Measurements from ENCODE around the gene SYTL3.

Gene SYTL3

DNA sequence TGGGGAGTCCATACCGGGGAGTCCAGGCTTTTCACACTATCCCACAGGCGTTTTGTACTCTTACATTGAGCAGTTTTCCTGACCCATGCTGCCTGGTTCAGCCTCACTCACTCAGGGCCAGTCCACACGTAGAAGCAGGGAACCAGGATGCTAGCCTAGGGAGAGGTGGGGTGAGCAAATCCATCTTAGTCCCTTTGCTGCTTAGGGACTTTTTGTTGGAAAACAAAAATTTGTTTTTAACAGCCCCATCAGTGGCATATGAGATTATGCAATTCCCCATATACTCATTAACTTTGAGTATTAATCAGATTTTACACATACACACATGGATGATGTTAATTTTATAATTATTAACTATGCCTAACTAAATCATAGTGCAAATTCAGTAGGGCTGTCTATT, 85.2 kb downstream of the SYTL3 start:
- no peak for DNase-seq

DNA sequence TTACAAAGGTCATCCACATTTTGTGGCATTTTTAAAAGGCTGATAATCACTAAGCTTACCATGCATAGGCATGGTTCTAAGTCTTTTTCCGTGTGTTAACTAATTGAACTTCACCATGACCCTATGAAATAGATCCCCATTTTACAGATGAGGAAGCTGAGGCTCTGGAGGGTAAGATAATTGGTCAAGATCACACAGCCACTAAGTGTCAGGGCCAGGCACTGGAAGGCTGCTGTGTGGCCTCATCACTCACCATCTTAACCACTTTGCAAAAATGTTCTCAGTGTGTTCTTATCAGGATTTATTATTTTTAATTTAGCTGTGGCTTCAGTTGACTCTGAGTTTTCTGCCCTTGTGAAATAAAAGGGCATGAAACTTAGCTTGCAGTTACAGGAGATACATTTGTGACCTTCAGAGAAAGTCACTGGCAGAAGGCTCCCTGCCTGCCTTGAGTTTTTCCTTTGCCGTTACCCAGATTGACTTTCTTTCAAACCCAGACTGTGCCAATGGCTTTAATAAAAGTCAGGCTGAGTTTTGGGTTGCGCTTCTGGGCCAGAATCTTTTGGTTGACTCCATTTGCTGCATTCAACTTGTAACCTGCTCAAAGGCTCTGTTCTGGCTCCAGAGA, 87.3 kb downstream of the SYTL3 start:
- DNase-seq: no peak

DNA sequence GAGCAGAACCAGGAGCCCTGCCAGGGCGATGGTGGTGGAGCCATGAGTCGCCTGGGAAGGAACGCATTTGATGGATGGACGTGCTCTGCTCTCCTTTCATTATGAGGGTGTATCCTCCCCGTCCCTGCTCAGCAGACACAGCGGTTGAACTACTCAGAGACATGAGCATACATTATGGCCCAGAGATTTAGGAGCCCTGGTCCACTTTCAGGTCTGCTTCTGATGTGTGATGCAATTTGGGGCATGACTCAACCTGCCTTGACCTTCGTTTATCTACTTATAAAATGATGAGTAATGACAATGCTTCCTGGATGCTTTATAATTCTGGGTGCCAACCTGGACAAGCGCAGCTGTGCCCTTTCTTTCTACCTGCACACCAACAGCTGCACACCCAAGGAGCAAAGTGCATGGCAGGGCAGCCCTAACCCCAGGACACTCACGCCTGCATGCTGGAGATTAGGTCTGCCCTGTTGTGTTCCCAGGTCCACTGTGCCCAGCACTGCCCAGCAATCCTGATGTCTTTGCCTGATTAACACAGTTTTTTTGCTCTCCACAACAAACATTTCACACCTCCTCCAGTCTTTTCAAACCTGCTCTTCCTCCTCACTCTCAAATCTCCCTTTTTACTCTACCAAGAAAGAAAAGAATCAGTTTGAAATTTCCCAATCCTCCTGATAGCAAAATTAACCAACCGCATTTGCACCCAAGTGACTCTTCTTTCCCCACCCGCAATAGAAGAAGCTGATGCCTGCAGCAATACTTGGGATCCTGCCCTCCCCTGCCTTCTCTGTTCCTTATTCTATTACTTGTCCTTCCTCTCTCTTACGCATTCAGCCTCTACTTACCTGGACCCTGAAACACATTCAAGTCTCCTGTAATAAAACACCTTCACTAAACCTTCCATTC, 88.1 kb downstream of the SYTL3 start:
- DNase-seq: no peak

DNA sequence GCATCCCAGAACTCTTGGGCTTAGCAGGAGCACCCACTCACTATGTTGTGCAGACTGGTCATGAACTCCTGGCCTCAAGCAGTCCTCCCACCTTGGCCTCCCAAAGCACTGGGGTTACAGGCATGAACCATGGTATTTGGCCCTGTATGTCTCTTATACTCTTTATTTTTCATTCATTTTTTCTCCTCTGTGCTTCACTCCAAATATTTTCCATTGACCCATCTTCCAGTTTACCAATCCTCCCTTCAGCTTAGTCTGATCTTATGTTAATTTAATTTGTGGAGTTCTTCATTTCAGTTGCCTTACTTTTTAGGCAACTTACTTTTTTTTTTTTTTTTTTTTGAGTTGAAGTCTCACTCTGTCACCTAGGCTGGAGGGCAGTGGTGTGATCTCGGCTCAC, 89.8 kb downstream of the SYTL3 start:
- no peak for DNase-seq

DNA sequence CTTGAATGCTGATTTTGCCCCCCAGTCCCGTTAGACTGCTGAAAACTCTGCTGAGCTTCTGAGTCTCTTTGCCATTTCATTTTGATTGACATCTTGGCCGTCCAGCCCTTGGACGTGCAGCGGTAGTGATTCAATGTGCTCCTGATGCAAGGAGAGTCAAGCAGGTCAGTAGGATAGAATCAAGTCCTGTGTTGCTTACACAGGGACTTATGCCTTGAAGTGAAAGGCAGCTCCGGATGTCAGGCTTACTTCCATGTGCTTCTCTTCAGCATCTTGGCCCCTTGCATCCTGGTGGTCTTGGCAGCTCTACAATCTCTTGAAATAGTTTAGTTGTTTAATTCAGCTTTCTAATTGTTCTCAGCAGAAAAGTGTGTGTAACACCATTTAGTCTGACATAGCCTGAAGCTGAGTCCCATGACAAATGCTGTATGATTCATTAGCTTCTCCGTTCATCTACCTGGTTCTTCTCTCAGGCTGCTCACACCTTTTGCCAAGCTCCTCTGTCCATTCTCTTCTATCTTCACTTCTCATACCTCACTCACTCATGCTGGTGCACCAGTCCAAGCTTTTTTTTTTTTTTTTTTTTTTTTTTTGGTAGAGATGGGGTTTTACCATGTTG, 93.3 kb downstream of the SYTL3 start:
- no peak for DNase-seq

DNA sequence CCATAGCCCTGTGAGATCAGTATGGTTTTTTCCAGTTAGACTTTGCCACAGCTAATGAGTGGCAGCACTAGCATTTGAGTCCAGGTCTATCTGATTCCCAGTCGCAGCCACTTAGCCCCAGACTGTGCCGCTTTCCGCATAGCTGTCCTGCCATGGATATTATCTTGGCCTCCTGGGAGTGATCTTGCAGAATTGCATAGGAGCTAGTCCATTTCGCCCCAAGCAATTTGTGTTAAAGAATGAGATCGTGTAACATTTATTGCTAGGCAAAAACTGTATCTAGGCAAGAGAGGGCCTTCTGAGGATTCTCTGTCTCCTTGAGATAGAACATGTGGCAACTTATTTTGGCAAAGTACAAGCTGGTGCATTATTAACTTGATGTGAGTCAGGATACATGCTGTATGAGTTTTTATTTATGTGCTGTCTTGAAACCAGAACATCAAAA, 95.2 kb downstream of the SYTL3 start:
- DNase-seq: no peak

DNA sequence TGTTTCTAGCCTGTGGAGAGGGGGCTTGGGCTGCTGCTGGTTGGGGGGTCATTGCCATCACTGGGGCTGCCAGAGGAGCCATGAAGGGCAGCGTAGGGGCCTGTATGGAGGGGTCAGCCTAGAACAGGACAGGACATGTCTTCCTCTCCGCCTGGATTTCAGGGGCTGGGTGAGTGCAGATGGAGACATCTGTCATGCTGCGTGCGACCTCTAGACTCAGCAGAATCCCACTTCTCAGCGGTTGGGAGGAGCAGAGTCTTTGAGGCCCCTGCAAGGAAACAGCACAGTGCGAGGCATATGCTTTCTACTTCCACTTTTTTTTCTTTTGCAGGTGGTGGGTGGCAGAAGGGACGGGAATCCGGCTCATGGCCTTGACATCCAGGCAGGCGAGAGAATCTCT, 101.4 kb downstream of the SYTL3 start:
- DNase-seq: no peak

DNA sequence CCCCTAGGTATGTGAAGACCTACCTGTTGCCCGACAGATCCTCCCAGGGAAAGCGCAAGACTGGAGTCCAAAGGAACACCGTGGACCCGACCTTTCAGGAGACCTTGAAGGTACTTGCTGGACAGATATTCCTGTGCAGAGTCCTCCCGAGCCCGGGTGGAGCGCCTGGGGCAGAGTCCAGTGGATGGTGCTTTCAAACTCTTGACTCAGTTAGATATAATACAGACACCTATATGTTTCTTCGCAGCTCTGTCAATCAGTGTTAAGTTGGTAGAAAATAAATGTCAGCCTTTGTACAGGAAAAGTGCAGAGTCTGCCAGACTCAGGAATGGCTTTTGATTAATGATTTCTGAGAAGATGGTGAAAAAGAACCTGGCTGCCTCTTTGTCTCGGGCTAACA, 102.1 kb downstream of the SYTL3 start:
- no peak for DNase-seq

DNA sequence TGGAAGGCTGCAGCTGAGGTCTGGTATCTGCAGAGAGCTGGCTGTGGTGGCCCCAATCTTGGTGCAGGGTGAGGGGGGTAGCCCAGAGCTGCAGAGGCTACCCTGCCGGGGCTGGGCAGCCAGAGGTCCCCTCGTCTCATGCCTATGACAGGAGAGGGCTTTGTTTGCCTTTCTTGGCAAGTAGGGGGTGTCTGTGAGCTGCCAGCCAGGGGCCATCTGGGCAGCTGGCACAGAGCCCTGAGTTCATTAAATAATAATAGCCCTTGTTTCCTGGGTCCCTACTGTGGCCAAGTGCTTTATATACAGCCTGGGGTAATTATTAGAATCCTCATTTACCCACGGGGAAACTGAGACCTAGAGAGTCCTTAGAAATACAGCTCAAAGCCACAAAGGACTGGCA, 102.8 kb downstream of the SYTL3 start:
- DNase-seq: no peak

DNA sequence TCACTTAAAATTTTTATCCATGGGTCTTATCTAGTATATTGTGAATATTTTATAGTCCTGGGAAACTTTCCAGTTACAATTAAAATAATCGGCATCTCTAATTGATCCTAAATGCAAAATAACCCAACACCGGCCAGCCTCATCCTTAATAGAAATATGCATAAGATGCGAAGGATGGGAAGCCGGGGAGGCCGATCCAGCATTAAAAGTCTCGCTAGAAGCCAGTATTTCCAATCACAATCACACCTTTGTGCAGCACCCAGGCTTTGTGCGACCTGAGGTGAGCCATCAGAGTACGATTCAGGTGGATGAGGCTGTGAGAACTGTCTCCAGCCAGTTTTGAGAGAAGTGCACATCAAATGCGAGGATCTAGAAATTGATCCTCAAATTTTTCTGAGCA, 104.0 kb downstream of the SYTL3 start:
- DNase-seq: no peak

DNA sequence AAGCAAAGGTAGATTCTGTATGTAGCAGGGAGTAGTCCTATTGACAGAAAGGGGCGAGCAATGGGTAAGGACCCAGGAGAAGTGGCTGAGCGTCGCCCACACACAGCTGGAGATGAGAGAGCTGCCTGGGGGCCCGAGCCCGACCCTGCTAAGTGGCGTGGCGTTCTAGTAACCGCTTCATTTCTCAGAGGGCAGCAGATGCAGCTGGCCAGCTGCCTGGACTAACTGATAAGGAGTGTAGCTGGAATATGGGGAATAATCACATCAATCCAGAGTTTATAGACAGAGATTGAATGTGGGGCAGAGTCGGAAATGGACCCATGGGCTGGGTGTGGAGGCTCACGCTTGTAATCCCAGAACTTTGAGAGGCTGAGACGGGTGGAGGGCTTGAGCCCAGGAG, 104.9 kb downstream of the SYTL3 start:
- DNase-seq: no peak

DNA sequence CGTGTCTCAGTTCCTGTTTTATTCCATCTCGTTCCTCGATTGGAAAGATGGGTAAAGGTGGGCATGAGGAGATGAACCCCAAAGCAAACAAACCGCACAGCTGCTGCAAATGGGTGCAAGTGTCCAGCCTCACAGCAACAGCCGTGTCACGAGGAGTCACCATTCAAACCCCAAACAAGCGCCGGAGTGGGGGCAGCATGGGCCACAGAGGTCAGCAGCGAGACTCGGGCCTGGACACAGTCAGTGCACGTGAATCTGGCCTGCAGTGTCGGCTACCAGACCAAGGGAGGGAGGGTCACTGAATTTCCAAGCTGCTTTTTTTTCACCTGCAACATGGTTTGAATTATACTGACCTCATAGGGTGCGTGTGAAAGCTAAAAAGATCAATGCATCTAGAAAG, 105.8 kb downstream of the SYTL3 start:
- no peak for DNase-seq

DNA sequence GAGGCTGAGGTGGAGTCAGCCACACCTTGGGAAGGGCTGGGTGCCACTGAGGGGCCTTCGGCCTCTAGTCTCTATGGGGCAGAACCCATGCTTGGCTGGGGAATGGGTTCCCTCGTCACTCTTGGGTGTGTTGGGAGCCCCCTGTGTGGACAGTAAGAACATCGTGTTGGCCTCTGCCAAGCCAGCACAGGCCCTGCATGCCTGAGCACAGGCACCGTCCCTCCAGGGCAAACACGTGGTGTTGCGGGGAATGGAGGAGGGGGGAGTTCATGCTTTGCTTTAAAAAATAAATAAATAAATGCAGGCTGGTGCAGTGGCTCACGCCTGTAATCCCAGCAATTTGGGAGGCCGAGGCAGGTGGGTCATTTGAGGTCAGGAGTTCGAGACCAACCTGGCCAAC, 106.3 kb downstream of the SYTL3 start:
- DNase-seq: no peak

DNA sequence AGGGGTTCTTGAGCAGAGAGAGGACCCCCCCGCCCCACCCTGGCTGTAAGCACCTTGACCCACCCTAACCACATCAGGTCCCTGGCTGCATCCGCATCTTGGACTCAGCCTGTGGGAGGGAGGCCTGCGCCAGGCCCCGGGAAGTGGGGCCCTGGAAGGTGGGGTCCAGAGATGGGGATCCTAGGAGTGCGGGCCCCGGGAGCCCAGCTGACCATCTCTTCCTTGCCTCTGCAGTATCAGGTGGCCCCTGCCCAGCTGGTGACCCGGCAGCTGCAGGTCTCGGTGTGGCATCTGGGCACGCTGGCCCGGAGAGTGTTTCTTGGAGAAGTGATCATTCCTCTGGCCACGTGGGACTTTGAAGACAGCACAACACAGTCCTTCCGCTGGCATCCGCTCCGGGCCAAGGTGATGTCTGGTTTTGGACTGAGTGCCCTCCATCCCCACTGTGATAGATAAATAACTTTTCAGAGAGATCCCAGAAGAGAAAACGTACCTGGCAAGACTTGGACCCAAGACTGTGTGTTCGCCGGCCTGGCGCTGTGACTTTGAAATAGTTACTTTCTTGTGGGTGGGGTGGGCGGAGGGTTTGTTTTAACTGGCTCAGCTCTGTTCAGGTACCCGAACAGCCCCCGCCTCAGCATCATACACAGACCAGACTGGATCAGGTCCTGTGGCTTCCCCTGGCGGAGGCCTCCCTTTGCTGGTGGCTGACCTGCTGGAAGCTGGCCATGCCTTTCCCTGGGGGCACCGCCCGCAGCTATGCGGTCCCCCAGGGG, 107.3 kb downstream of the SYTL3 start:
- DNase-seq: no peak

DNA sequence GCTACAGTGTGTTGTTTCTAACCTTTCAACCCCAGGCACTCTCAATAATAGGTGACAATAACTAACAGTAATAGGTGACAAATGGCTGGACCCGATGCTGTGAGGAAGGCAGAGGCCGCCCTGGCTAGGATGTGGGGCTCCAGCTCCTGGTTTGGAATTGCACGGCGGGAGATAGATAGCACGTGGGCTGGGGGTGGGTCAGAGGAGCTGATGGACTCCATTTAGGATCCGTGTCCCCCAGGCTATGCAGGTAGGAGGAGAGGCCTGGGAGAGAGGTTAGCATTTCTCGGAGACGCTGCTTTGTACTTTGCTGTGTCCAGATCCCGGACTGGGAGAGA, 107.9 kb downstream of the SYTL3 start:
- no peak for DNase-seq

DNA sequence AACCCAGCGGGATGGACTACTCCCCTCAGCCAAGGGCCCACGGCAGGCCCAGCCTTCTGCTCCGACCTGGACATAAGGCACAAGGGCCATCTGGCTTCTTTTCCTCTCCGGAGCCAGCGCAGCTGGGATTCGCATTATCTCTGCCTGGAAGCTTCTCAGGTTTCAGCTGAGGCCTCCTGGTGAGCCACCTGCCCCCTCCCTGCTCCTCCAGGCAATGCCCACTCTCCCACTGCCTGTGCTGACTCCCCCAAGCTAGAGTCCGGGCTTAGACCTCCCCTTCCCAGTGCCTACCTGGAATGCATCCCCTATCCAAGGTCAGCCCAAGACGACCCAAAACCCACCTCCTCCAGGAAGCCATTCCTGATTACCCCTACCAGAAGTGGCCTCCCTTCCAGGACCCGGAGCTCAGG, 108.6 kb downstream of the SYTL3 start:
- no peak for DNase-seq

DNA sequence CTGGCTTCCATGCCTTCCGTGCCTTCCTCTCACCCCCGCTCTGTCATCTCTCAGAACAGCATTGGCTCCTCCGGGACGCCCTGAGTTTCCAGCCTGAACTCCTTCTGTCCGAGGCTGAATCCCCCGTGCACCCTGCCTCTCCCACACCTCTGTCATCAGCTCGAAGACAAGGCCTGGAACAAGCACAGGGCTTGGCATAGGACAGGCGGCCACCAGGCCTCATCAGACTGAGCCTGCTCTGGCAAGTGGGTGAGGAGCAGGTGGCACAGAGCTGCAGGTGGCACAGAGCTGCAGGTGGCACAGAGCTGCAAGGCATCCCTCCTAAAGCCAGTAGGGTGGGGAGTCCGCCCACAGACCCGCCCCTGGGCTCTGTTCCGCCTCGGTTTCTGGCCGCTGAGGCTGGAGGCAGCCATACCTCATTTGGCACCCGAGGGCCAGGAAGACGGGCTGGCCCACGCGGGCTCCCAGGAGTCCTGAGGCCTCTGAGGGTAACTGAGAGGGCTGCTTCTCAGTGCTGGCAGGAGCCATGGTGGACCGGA, 109.2 kb downstream of the SYTL3 start:
- DNase-seq: no peak

DNA sequence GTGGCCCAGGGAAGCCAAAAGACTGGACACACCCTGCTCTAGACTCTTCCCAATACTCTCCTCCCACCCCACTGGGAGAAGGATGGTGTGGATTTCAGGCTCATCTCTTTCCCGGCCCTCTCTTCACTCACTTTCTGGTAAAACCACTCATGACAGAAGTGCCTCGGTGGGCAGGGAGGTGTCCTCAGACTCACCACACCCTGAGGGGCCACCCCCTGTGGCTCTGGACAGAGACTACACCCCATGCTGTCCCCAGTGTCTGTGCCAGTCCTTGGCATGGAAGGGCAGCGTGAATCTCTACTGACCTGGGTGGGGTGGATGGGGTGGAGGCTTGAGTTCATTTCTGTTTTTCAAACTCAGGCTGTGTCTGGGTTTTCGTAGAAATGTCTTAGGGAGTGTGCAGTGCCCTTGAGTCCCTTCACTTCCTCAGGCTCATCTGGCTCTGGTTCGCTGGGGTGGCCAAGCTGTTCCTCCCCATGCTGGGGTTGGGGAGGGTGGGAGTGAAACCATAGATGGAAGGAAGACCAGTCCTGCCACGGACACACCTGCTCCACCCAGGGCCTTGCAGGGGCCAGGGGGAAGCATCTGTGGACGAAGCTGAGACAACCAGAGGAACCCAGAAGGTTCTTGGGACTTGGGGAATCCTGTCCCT, 110.2 kb downstream of the SYTL3 start:
- DNase-seq: no peak

DNA sequence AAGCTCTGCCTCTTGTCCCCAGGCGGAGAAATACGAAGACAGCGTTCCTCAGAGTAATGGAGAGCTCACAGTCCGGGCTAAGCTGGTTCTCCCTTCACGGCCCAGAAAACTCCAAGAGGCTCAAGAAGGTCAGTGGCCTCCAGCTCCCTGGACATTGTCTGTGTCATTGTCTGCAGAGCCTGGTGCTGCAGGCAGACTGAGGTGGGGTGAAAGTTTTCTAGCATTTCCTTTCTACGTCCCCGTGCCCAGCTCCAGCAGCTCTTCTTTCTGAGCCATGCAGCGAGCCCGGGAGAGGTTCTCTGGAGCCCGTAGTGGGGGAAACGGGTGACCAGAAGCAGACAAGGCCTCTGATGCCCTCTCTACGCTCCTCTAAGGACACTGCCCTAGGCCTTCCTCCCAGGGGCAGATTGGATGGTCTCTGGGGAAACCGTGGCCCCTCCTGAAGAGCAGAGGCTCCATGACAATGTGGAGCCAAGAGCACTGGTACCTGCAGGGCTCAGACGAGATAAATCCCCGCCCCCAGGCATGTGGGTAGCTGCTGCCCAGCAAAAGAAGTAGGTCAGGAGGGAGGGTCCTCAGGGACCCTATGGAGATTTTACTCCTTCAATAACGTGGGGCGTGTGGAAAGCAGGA, 110.9 kb downstream of the SYTL3 start:
- no peak for DNase-seq

DNA sequence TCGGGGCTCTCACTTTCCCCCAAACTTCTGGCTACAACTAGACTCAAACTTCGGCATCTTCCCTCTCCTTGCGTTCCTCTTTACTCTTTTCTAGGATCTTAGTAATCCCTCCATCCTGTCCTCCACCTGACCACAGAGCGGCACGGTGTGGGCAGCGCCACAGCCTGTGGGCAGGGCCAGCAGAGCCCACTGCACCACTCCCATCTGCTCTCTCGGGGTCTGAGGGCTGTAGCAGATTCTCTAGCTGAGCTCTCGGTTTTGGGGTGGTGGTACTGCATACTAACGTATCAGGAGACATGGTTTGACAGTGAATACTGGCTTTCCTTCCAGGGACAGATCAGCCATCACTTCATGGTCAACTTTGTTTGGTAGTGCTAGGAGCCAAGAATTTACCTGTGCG, 111.9 kb downstream of the SYTL3 start:
- DNase-seq: no peak

DNA sequence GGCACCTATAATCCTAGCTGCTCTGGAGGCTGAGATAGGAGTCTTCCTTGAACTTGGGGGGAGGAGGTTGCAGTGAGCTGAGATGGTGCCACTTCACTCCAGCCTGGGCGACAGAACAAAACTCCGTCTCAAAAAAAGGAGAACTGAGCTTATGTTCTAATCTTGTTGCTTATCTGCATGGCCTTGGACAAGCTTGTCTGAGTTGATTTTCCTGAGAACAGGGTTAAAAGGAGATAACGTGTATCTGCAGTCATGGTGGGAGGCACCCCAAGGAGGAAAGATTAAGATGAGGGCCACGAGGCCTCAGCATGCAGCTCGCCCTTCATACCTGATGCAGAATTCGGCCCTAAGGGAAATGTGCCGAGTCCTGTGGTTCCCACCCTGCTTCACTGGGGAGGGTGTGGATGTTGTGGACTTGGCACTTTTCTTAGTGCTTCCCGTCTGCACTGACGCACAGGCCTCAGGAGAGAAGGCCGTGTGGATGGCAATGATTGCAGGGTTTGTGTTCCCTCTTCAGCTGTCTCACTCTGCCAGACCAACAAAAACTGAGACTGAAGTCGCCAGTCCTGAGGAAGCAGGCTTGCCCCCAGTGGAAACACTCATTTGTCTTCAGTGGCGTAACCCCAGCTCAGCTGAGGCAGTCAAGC, 113.1 kb downstream of the SYTL3 start:
- no peak for DNase-seq
